Measurements from ENCODE around the gene STXBP5.
"Not testable (repeated sequence)": the region's sequence is repeated elsewhere in the genome, so short reads cannot be mapped to it uniquely, and the experiment has no call there.

The STXBP5 gene

DNA sequence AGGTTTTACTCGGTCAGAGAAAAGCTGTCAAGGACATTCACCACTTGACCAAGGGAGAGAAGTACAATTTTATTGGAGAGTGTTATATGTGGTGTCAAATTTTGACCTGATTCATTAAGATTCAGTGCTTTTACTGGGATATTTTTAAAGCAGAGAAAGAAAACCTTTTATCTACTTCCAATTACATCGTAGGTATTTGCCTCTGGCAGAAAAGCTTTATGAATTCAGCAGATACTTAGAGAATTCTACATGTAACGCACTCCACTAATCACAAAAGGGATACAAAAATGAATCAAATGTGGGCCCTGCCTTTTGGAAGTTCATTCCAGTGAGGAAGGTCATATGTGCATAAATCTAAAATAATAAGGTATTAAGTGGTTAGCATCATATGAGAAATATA is 133.7 kb downstream of the STXBP5 start:
- H3K4me3 ChIP-seq (ENCODE audit: low read length), result no peak overlapping the region
- H3K9ac ChIP-seq (ENCODE audit: low read length), result no peak overlapping the region
- H3K36me3 ChIP-seq (ENCODE audit: control insufficient read depth, insufficient read depth, low read length), result no peaks in the 10 kb centered on the region
- H3K27me3 ChIP-seq (ENCODE audit: control insufficient read depth, insufficient read depth, low read length), result no peaks in the 10 kb centered on the region
- H3K4me1 ChIP-seq (ENCODE audit: control insufficient read depth, insufficient read depth, low read length), result no peaks in the 10 kb centered on the region
- H3K9me3 ChIP-seq (ENCODE audit: control insufficient read depth, low read length), result no peaks in the 10 kb centered on the region

DNA sequence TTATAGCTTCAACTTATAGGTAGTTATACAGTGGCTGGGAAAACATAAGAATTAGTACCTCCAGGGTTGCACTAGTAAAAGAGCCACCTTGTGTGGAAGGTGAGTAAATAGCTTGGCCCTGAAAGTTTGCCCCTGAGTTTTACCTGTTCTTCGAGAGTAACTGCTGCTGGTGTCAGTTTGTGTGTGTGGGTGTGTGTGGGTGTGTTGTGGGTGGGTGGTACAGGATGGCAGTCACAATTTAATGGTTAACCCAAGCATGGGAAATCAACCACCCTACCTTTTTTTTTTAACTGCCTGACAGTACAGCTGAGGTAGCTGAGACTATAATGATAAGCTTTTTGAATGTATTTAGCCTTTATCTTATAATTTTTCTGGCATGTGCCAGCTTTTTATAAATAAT is 137.3 kb downstream of the STXBP5 start:
- Histone ChIP-seq H3K4me3 (ENCODE audit: low read length) (no peak overlapping the region), H3K9me3 (ENCODE audit: control insufficient read depth, low read length) (no peaks in the 10 kb centered on the region), H3K9ac (ENCODE audit: low read length) (no peak overlapping the region), H3K4me1 (ENCODE audit: control insufficient read depth, insufficient read depth, low read length) (no peaks in the 10 kb centered on the region), H3K27me3 (ENCODE audit: control insufficient read depth, insufficient read depth, low read length) (no peaks in the 10 kb centered on the region), H3K36me3 (ENCODE audit: control insufficient read depth, insufficient read depth, low read length) (no peaks in the 10 kb centered on the region)

DNA sequence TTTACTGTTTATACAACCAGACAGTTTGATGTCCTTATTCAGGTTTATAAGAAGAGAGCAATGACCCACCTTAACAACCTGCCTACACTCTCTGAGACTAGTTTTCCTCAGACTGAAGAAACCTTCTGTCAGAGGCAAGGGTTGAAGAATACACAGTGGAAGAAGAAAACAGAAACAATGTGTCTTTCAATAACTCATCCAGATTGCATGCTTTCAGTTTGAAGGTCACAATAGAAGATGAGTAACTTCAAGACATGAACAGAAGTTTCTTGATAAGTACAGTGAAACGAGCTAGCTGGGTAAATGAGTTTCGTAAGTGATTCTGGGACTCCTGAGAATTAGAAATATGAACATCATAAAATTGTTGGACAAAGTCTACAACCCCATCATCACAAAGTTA is 141.7 kb downstream of the STXBP5 start:
- Histone ChIP-seq H3K27me3 (ENCODE audit: control insufficient read depth, insufficient read depth, low read length) (no peaks in the 10 kb centered on the region), H3K4me3 (ENCODE audit: low read length) (no peak overlapping the region), H3K9me3 (ENCODE audit: control insufficient read depth, low read length) (no peaks in the 10 kb centered on the region), H3K9ac (ENCODE audit: low read length) (no peak overlapping the region), H3K4me1 (ENCODE audit: control insufficient read depth, insufficient read depth, low read length) (no peaks in the 10 kb centered on the region), H3K36me3 (ENCODE audit: control insufficient read depth, insufficient read depth, low read length) (no peaks in the 10 kb centered on the region)

DNA sequence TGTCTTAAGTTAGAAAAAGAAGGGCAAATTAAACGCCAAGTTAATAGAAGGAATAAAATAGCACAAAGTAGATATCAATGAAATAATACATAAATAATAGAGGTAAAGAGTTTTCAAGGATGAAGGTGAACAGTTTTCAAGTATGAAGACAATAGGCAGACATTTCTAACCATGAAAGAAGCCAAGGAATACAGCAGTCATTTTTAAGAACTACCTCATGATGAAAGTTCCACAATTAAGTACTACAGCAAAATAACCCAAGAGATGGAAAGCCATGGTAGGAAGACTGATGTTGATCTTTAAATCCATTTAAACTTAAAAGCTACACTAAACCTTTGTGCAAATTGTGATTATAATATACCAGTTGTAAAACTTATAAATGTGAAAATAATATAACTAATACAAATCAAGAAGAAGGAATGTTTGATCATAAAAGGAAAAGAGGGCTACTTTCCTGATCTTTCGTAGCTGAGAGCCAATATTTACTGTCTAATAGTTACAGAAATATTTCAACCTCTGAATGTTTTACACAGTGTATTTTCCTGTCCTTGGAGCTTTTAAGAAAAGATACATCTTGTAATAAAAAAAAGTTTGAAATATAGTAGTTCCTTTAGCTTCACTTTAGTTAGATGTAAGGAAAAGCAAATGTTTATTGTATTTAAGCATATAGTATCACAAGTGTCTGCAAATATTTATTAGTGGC is 143.1 kb downstream of the STXBP5 start:
- Histone ChIP-seq H3K36me3 (ENCODE audit: control insufficient read depth, insufficient read depth, low read length) (no peaks in the 10 kb centered on the region), H3K4me1 (ENCODE audit: control insufficient read depth, insufficient read depth, low read length) (no peaks in the 10 kb centered on the region), H3K4me3 (ENCODE audit: low read length) (no peak overlapping the region), H3K9me3 (ENCODE audit: control insufficient read depth, low read length) (no peaks in the 10 kb centered on the region), H3K9ac (ENCODE audit: low read length) (no peak overlapping the region), H3K27me3 (ENCODE audit: control insufficient read depth, insufficient read depth, low read length) (no peaks in the 10 kb centered on the region)

DNA sequence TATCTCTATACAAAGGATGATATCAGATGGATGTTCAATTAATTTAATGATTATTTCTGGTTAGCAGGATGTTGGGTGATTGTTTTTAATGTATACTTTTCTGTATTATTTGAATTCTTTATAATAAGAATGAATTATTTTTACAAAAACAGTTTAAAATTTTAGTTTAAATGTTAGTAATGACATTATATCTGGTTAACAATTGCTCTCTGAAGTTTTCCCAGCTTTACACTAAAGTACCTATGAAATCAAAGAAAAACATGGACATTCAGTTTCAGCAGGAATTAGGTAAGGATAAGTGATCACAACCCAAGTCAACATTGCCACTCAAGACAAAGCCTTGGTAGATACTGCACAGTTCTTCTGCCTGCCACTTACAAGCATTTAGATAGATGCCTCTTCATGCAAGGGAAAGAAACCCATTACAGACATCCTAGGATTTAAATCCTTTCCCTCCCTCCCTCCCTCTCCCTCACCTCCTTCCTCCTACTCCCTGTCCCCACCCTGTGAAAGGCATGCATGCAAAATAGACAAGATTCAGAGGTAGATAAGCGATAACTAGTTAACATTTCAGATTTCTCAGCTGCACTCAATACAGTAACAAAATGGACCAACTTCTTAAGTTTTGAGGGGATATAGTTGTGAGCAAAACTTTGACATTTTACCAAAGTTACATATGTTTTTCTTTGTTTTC is 143.8 kb downstream of the STXBP5 start:
- no peaks in the 10 kb centered on the region for H3K36me3 ChIP-seq (ENCODE audit: control insufficient read depth, insufficient read depth, low read length)
- H3K9ac ChIP-seq (ENCODE audit: low read length), result no peak overlapping the region
- H3K9me3 ChIP-seq (ENCODE audit: control insufficient read depth, low read length), result no peaks in the 10 kb centered on the region
- H3K4me1 ChIP-seq (ENCODE audit: control insufficient read depth, insufficient read depth, low read length), result no peaks in the 10 kb centered on the region
- no peaks in the 10 kb centered on the region for H3K27me3 ChIP-seq (ENCODE audit: control insufficient read depth, insufficient read depth, low read length)
- H3K4me3 ChIP-seq (ENCODE audit: low read length), result no peak overlapping the region

DNA sequence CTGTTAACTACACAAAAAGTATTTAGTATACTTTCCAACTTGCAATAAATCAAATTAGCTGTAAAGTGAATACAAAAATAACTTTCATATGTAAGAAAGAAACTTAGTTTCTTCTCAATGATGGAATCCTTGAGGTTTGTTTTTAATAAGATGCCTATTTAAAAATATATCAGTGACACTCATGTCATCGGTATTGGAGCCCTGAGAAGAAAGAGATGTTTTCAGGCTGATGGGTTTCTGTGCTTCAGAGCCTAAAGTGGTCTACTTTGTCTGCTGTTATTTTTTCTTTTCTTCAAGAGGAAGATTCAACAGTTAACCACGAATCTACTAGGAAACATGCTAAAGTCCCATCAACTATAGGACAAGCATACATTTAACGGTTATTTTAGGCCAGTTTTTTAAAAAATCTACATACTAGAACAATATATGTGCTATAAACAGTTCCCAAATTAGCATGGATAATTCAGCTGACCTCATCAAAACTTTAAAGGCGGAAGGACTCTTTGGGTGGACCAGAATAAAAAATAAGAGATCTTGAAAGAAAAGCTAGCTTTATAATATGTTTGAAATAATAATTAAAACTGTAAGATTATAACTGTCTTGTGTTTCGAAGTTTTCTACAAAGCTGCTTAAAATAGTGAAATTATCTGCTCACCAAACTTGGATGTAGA is 157.2 kb downstream of the STXBP5 start:
- Histone ChIP-seq H3K9ac (ENCODE audit: low read length) (no peak overlapping the region), H3K4me3 (ENCODE audit: low read length) (no peak overlapping the region), H3K36me3 (ENCODE audit: control insufficient read depth, insufficient read depth, low read length) (no peaks in the 10 kb centered on the region)

DNA sequence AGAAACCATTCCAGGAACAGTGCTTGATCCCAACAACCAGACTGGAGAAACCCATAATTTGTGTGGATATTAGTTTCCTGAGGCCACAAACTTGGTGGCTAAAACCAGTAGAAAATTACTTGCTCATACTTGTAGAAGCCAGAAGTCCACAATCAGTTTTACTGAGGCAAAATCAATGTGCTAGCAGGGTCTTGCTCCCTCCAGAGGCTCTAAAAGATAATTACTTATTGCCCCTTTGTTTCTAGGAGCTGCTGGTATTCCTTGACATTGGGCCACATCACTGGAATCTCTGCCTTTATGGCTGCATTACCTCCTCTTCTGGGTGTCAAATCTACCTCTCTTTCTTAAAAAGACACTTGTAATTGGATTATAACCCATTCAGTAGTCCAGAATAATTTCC is 162.1 kb downstream of the STXBP5 start:
- Histone ChIP-seq H3K9ac (ENCODE audit: low read length) (no peak overlapping the region), H3K9me3 (ENCODE audit: control insufficient read depth, low read length) (no peaks in the 10 kb centered on the region), H3K36me3 (ENCODE audit: control insufficient read depth, insufficient read depth, low read length) (no peaks in the 10 kb centered on the region), H3K27me3 (ENCODE audit: control insufficient read depth, insufficient read depth, low read length) (no peaks in the 10 kb centered on the region), H3K4me3 (ENCODE audit: low read length) (no peak overlapping the region), H3K4me1 (ENCODE audit: control insufficient read depth, insufficient read depth, low read length) (no peaks in the 10 kb centered on the region)

More for the DNA sequence above, 157.2 kb downstream of the STXBP5 start:
- Histone ChIP-seq H3K9me3 (ENCODE audit: control insufficient read depth, low read length) (no peaks in the 10 kb centered on the region), H3K4me1 (ENCODE audit: control insufficient read depth, insufficient read depth, low read length) (no peaks in the 10 kb centered on the region), H3K27me3 (ENCODE audit: control insufficient read depth, insufficient read depth, low read length) (no peaks in the 10 kb centered on the region)

DNA sequence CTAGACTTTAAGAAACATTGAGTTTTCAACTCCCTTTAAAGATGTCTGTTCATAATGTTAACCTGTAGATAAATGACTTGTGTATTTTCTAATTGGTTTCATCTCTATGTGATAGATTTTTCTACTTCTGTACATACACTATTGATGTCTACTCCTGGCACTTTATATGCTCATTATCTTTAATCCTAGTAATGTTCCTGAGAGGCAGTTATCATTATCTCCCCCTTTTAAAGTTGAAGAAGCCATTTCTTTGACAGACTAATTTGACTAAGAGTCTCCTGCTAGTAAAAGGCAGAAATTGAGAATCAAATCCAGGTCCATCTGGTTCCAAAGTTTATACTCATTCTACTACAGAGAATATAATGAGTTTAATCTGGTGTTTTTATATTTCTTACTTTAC is 167.1 kb downstream of the STXBP5 start:
- H3K4me3 ChIP-seq (ENCODE audit: low read length), result no peak overlapping the region
- no peaks in the 10 kb centered on the region for H3K36me3 ChIP-seq (ENCODE audit: control insufficient read depth, insufficient read depth, low read length)
- no peaks in the 10 kb centered on the region for H3K9me3 ChIP-seq (ENCODE audit: control insufficient read depth, low read length)
- no peaks in the 10 kb centered on the region for H3K27me3 ChIP-seq (ENCODE audit: control insufficient read depth, insufficient read depth, low read length)
- H3K9ac ChIP-seq (ENCODE audit: low read length), result no peak overlapping the region
- no peaks in the 10 kb centered on the region for H3K4me1 ChIP-seq (ENCODE audit: control insufficient read depth, insufficient read depth, low read length)

DNA sequence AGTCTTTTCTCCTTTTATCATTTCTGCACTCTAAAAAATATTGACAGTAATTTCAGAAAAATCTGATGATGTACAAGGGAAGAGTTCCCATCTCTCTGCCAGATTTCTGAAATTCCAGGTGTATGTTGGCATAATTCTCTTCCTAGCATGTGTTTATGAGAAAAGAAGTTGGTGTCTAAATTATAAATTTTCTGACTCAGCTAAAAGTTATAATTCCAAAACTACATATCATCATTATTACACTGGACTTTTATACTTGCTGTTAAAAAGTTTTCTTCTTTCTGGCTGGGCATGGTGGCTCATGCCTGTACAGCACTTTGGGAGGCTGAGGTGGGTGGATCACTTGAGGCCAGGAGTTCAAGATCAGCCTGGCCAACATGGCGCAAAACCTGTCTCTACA is 168.6 kb downstream of the STXBP5 start:
- Histone ChIP-seq H3K4me1 (ENCODE audit: control insufficient read depth, insufficient read depth, low read length) (no peaks in the 10 kb centered on the region), H3K4me3 (ENCODE audit: low read length) (no peak overlapping the region)

DNA sequence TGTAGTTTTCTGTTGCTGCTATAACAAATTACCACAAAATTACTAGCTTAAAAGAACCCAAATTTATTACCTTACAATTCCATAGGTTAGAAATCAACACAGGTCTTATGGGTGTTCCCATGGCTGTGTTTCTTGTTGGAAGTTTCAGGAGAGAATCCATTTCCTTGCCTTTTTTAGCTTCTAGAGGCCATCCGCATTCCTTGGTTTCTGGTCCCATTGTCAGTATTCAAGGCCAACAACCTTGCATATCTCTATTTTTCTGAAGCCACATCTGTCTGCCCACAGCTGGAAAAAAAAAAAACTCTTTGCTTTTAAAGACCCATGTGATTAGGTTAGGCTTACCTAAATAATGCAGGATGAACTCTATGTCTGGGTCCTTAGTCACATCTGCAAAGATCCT is 174.6 kb downstream of the STXBP5 start:
- H3K4me1 ChIP-seq (ENCODE audit: control insufficient read depth, insufficient read depth, low read length), result no peaks in the 10 kb centered on the region
- H3K36me3 ChIP-seq (ENCODE audit: control insufficient read depth, insufficient read depth, low read length), result no peaks in the 10 kb centered on the region
- no peak overlapping the region for H3K9ac ChIP-seq (ENCODE audit: low read length)
- H3K27me3 ChIP-seq (ENCODE audit: control insufficient read depth, insufficient read depth, low read length), result no peaks in the 10 kb centered on the region
- no peaks in the 10 kb centered on the region for H3K9me3 ChIP-seq (ENCODE audit: control insufficient read depth, low read length)
- no peak overlapping the region for H3K4me3 ChIP-seq (ENCODE audit: low read length)

More for the DNA sequence above, 168.6 kb downstream of the STXBP5 start:
- Histone ChIP-seq H3K36me3 (ENCODE audit: control insufficient read depth, insufficient read depth, low read length) (no peaks in the 10 kb centered on the region), H3K27me3 (ENCODE audit: control insufficient read depth, insufficient read depth, low read length) (no peaks in the 10 kb centered on the region), H3K9ac (ENCODE audit: low read length) (no peak overlapping the region), H3K9me3 (ENCODE audit: control insufficient read depth, low read length) (no peaks in the 10 kb centered on the region)

DNA sequence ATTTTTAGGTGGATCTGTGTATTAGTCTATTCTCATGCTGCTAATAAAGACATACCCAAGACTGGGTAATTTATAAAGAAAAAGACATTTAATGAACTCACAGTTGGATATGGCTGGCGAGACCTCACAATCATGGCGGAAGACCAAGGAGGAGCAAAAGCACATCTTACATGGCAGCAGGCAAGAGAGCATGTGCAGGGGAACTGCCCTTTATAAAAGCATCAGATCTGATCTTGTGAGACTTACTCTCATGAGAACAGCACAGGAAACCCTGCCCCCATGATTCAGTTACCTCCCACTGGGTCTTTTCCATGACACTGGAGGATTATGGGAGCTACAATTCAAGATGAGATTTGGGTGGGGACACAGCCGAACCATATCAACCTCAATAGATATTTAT is 176.6 kb downstream of the STXBP5 start:
- H3K4me3 ChIP-seq (ENCODE audit: low read length); H3K27me3 ChIP-seq (ENCODE audit: control insufficient read depth, insufficient read depth, low read length); H3K9me3 ChIP-seq (ENCODE audit: control insufficient read depth, low read length); H3K36me3 ChIP-seq (ENCODE audit: control insufficient read depth, insufficient read depth, low read length); H3K4me1 ChIP-seq (ENCODE audit: control insufficient read depth, insufficient read depth, low read length); H3K9ac ChIP-seq (ENCODE audit: low read length): not testable (repeated sequence)

DNA sequence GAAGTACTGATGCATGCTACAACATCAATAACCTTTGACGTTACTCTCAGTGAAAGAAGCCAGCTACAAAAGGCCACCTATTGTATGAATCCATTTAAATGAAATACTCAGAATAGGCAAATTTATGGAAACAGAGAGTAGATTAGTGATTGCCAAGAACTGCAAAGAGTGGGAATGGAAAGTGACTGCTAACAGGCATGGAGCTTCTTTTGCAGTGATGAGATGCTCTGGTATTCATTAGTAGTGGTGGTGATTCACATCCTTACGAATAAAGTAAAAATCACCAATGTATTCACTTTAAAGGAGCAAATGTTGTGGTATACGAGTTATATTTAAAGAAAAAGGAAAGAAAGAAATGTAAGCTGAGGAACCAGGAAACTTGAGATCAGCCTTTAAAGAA is 177.5 kb downstream of the STXBP5 start:
- Histone ChIP-seq H3K27me3 (ENCODE audit: control insufficient read depth, insufficient read depth, low read length) (no peaks in the 10 kb centered on the region), H3K9ac (ENCODE audit: low read length) (no peak overlapping the region), H3K36me3 (ENCODE audit: control insufficient read depth, insufficient read depth, low read length) (no peaks in the 10 kb centered on the region), H3K9me3 (ENCODE audit: control insufficient read depth, low read length) (no peaks in the 10 kb centered on the region), H3K4me3 (ENCODE audit: low read length) (no peak overlapping the region), H3K4me1 (ENCODE audit: control insufficient read depth, insufficient read depth, low read length) (no peaks in the 10 kb centered on the region)
